Head of caudate nucleus (tissue), 42 donors: ENCODE data around the gene LCE1B.

Source experiments
- DNase-seq, 42 donors: peaks; one replicate each; pipeline versions ENCODE4 v3.0.0 to v3.0.0-alpha.2; 2020 to 2021; ENCODE audit warnings: mixed read lengths in 7 of 42
- intact Hi-C: fragments of 100-400 bp; cut with DNase I; formaldehyde crosslinking; loops from one replicate; pipeline ENCODE4 v1.15.0; 2022

The LCE1B gene

DNA sequence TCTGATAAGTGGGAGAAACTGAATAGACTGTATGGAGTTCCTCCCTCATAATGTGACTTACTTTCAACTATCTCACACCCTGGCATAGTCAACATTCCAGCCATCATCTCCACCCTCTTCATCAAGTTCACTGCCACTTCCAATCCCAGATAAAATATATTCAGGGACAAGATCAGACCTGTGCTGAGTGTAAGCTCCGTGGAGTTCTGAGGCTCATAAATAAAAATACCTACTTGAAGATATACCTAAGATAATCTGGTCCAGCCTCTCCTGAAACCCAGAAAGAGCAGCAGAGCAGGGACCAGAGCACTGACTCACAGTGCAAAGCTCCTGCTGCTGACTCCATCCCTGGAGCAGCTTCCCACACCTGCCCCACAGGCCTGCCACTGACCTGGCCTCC is 46.3 kb downstream of the LCE1B start:
- DNase-seq: no peak

DNA sequence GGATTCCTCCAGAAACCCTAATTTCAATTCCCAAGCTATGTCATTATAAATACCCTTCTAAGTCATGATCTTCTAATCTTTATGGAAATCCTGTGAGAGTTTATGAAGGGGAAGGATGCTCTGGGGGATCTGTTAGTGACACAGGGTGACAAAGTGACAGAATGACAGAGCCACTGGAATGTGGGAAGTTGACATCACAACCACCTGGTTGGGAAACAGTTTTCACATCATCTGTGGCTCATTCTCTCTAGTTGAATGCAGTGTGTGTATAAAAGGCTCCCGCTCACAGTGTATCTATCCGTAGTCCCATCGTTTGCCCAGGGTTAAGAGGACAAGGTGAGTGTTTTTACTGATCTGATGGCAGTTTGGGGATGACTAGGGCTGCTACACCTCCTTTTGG is 47.9 kb downstream of the LCE1B start, which contains the start of gene LCE7A:
TSS of gene LCE7A (plus strand) at position 301 of the 400 bp plus-strand sequence. CDS start 702 bp downstream, outside the sequence.
- no peak for DNase-seq
- intact Hi-C loops: no loop called here

More for the DNA sequence above, 46.3 kb downstream of the LCE1B start:
- intact Hi-C loops: no loop called here

DNA sequence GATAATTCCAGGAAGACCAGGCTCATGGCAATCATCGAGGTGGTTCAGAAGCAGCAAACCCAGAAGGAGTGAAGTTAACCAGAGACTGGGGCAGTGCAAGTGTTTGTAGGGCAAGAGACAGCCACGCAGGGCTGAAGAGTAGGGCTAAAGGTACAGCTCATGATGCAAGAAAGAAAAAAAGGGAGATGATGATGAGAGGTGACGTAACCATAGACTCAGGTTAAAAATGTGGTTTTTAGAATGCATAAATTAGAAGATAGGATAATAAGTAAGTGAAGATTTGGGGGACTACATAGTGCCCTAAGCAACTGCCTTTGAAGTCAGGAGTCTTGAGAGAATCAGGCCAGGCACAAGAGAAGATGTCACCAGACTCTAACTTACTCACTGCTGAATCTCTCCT is 48.4 kb downstream of the LCE1B start:
- intact Hi-C loops: no loop called here
- DNase-seq: no peak

DNA sequence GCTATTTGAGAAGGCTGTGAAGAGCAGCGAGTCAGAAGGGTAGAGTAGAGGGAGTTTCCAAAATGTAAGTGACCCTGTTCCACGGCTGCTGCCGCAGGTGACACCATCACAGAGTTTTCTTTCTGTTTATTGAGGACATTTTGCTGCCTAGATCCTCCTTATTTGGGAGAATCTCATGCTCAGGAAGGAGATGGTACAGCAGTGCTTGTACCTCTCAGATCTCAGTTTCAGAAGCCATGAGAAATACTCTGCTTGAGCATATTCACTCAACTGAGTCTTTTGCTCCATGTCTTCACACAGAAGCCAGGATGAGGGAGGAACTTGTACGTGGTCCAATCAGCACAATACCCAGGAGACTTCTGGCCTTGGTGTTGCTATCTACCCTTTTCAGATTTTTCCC is 49.6 kb downstream of the LCE1B start:
- intact Hi-C loops: no loop called here
- DNase-seq: no peak
